Measurements from ENCODE around the gene EPB41L5. TPM values are rescaled to one million over a fixed set of nuclear protein-coding genes. Genes with fewer than 3 reads are reported as not detected.

The EPB41L5 gene
- total RNA-seq, 2 donors from 2014 or later, result 44.9 to 51.0 TPM

DNA sequence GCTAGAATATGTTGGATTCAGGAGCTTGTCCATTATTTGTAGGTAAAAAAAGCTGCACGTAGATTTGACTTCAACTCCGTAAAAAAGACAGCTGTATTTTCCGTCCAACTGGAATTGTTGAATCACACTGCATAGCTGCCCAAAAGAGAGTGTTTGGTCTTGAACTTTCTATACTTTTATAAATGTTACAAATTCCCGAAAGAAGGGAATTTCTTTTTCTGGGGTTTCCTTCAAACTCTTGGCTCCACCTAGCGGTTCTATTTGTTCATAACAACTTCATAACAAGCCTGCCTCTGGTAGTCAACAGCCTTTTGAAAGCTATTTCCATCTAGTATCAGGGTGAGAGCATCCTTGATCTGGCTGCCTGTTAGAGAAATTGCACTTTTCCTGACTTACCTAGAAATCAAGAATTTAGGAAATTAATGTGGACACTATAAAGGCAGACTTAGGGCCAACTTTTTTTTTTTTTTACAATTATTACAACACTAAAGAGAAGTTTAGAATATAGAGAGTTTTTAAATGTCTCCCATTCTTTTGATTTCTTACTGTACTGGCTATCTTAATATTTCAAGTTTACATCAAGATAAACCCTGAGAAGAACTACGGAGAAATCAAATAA, 162.2 kb downstream of the EPB41L5 start:
- Mint-ChIP-seq H3K36me3 (ENCODE audit: low read depth) (peaks cover 13% of the 10 kb centered on the region), H3K9me3 (no peaks in the 10 kb centered on the region), H3K27ac (no peak overlapping the region), H3K4me1 (peaks cover 9% of the 10 kb centered on the region), H3K27me3 (ENCODE audit: insufficient read depth) (no peaks in the 10 kb centered on the region), H3K4me3 (no peak overlapping the region)
- Histone ChIP-seq H3K36me3 (ENCODE audit: control insufficient read depth, insufficient read depth, low read length) (peaks cover 50% of the 10 kb centered on the region), H3K9me3 (ENCODE audit: control insufficient read depth, low read length) (no peaks in the 10 kb centered on the region), H3K4me3 (ENCODE audit: low read length) (no peak overlapping the region), H3K4me1 (ENCODE audit: control insufficient read depth, insufficient read depth, low read length) (peaks cover 5% of the 10 kb centered on the region), H3K9ac (ENCODE audit: extremely low read depth, low read length, poor library complexity, severe bottlenecking) (no peak overlapping the region), H3K27ac (ENCODE audit: low read depth, low read length) (no peak overlapping the region), H3K27me3 (ENCODE audit: control insufficient read depth, insufficient read depth, low read length, poor library complexity, severe bottlenecking) (no peaks in the 10 kb centered on the region)
- TF ChIP-seq, protein P1, sequence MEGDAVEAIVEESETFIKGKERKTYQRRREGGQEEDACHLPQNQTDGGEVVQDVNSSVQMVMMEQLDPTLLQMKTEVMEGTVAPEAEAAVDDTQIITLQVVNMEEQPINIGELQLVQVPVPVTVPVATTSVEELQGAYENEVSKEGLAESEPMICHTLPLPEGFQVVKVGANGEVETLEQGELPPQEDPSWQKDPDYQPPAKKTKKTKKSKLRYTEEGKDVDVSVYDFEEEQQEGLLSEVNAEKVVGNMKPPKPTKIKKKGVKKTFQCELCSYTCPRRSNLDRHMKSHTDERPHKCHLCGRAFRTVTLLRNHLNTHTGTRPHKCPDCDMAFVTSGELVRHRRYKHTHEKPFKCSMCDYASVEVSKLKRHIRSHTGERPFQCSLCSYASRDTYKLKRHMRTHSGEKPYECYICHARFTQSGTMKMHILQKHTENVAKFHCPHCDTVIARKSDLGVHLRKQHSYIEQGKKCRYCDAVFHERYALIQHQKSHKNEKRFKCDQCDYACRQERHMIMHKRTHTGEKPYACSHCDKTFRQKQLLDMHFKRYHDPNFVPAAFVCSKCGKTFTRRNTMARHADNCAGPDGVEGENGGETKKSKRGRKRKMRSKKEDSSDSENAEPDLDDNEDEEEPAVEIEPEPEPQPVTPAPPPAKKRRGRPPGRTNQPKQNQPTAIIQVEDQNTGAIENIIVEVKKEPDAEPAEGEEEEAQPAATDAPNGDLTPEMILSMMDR (conservative IDR thresholded peaks at IDR 0.05), result peak; percentile 83
- WGBS, 2 experiments (ENCODE audit: insufficient coverage in 1 of 2, insufficient read length in 1 of 2), result 57 to 59% methylated on average over 6 of the region's 6 CpGs
- no peak for DNase-seq

DNA sequence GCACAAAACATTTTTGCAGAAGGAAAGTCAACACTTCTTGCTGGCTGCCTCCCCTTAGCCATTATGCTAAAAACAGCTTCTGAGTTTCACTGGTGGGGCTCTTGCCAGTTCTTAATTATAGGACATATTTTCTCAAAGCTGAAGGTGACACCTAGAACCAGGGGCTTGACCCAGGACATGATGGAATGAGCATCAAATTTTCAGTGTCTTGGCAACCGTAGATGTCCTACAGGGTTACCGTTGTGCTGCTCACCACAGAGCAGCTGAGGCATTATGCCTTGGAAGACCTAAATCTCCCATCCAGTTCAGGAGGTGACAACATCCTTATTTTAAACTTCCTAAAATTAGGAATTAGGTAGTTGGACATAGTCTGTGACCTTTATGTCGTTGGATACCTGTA, 163.6 kb downstream of the EPB41L5 start:
- Mint-ChIP-seq H3K9me3 (no peaks in the 10 kb centered on the region), H3K36me3 (ENCODE audit: low read depth) (peaks cover 6% of the 10 kb centered on the region), H3K27me3 (ENCODE audit: insufficient read depth) (no peaks in the 10 kb centered on the region), H3K4me3 (no peak overlapping the region), H3K4me1 (peaks cover 10% of the 10 kb centered on the region), H3K27ac (no peak overlapping the region)
- no peaks in the 10 kb centered on the region for H3K9me3 ChIP-seq (ENCODE audit: control insufficient read depth, low read length)
- TF ChIP-seq, protein P1 (conservative IDR thresholded peaks at IDR 0.05), result no peak
- no peak for DNase-seq
- H3K4me3 ChIP-seq (ENCODE audit: low read length), result no peak overlapping the region
- H3K36me3 ChIP-seq (ENCODE audit: control insufficient read depth, insufficient read depth, low read length), result peaks cover 37% of the 10 kb centered on the region
- 90 to 94% methylated on average over 3 of the region's 3 CpGs for WGBS, 2 experiments (ENCODE audit: insufficient coverage in 1 of 2, insufficient read length in 1 of 2)
- H3K27me3 ChIP-seq (ENCODE audit: control insufficient read depth, insufficient read depth, low read length, poor library complexity, severe bottlenecking), result no peaks in the 10 kb centered on the region
- H3K27ac ChIP-seq (ENCODE audit: low read depth, low read length), result no peak overlapping the region
- peaks cover 5% of the 10 kb centered on the region for H3K4me1 ChIP-seq (ENCODE audit: control insufficient read depth, insufficient read depth, low read length)
- H3K9ac ChIP-seq (ENCODE audit: extremely low read depth, low read length, poor library complexity, severe bottlenecking), result no peak overlapping the region

DNA sequence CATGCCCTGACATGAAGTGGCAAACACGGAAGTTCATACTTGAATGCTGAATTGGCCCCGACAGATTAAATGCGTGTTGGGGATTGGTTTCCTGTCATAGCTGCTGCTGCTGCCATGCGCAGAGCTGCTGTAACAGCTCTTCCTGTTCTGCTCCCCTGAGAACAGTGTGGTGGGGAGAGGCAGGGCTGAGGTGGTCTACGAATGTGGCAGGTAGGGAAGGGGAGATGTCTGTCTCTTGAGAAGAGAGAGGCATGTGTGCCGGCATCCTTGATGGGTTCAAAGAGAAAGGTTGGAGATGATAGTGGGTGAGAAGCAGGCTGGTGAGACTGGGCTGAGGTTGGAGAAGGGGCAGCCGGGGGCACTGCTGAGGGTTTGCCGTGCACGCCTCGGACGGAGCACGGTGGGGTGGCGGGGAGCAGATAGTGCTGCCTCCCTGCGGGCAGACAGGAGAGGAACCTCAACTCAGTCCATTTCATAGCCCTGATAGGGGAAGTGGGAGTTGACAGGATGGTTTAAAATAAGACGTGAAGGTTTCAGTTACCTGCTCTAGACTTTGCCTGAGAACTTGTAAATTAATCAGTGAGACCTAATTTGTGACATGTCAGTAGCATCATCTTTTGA, 164.2 kb downstream of the EPB41L5 start:
- Mint-ChIP-seq H3K9me3 (no peaks in the 10 kb centered on the region), H3K4me1 (peaks cover 10% of the 10 kb centered on the region), H3K27ac (no peak overlapping the region), H3K36me3 (ENCODE audit: low read depth) (peaks cover 10% of the 10 kb centered on the region), H3K4me3 (no peak overlapping the region), H3K27me3 (ENCODE audit: insufficient read depth) (no peaks in the 10 kb centered on the region)
- Histone ChIP-seq H3K9ac (ENCODE audit: extremely low read depth, low read length, poor library complexity, severe bottlenecking) (no peak overlapping the region), H3K27me3 (ENCODE audit: control insufficient read depth, insufficient read depth, low read length, poor library complexity, severe bottlenecking) (no peaks in the 10 kb centered on the region), H3K9me3 (ENCODE audit: control insufficient read depth, low read length) (no peaks in the 10 kb centered on the region), H3K4me3 (ENCODE audit: low read length) (no peak overlapping the region), H3K4me1 (ENCODE audit: control insufficient read depth, insufficient read depth, low read length) (peaks cover 5% of the 10 kb centered on the region), H3K36me3 (ENCODE audit: control insufficient read depth, insufficient read depth, low read length) (peaks cover 34% of the 10 kb centered on the region), H3K27ac (ENCODE audit: low read depth, low read length) (no peak overlapping the region)
- TF ChIP-seq, protein P1 (conservative IDR thresholded peaks at IDR 0.05), result peak; percentile 49
- 93 to 94% methylated on average over 7 to 15 of the region's 15 CpGs for WGBS, 2 experiments (ENCODE audit: insufficient coverage in 1 of 2, insufficient read length in 1 of 2)
- DNase-seq, result no peak

All from endodermal cell (in vitro differentiated cells).